KMS-11 (cell line): Measurements from ENCODE around the gene APIP.

Experiments
- H2AFZ ChIP-seq: fragments of 200-600 bp; sonication (generic); 2 replicates; pipeline ENCODE4 v1.6.1; 2016; ENCODE audit warnings: antibody characterized with exemption, mixed run types, low read depth
- H3K27ac ChIP-seq: fragments of 200-600 bp; sonication (generic); 2 replicates; pipeline ENCODE4 v1.6.1; 2016; ENCODE audit warnings: mild to moderate bottlenecking, mixed run types
- H3K27me3 ChIP-seq: fragments of 200-600 bp; sonication (generic); 2 replicates; pipeline ENCODE4 v1.6.1; 2017; ENCODE audit warnings: mild to moderate bottlenecking, low read depth, mixed run types, moderate library complexity; ENCODE audit not compliant: insufficient read depth
- H3K36me3 ChIP-seq: fragments of 200-600 bp; sonication (generic); 2 replicates; pipeline ENCODE4 v1.6.1; 2017; ENCODE audit warnings: mild to moderate bottlenecking, mixed run types; ENCODE audit not compliant: insufficient read depth
- H3K4me1 ChIP-seq: fragments of 200-600 bp; sonication (generic); 2 replicates; pipeline ENCODE4 v1.6.1; 2016; ENCODE audit warnings: mild to moderate bottlenecking, low read depth, mixed run types; ENCODE audit not compliant: poor library complexity, severe bottlenecking
- H3K4me2 ChIP-seq: fragments of 200-600 bp; sonication (generic); 2 replicates; pipeline ENCODE4 v1.7.0; 2016; ENCODE audit warnings: mild to moderate bottlenecking, mixed run types
- H3K4me3 ChIP-seq: fragments of 200-600 bp; sonication (generic); IDR thresholded peaks from 2 replicates; pipeline ENCODE4 v1.6.1; 2017; ENCODE audit warnings: low read depth, low read length, mixed read lengths; ENCODE audit not compliant: insufficient read depth
- H3K79me2 ChIP-seq: fragments of 200-600 bp; sonication (generic); 2 replicates; pipeline ENCODE4 v1.6.1; 2016; ENCODE audit warnings: low read depth, mixed run types; ENCODE audit not compliant: insufficient read depth
- H3K9ac ChIP-seq: fragments of 200-600 bp; sonication (generic); 2 replicates; pipeline ENCODE4 v1.6.1; 2016; ENCODE audit warnings: mild to moderate bottlenecking, mixed run types
- H4K20me1 ChIP-seq: fragments of 200-600 bp; sonication (generic); 2 replicates; pipeline ENCODE4 v1.6.1; 2016; ENCODE audit warnings: mild to moderate bottlenecking, mixed run types; ENCODE audit not compliant: insufficient read depth
- CTCF ChIP-seq: fragments of 200-600 bp; sonication (generic); conservative IDR thresholded peaks from 2 replicates; pipeline ENCODE4 v1.6.1; 2017; ENCODE audit warnings: low read depth, mild to moderate bottlenecking, antibody characterized with exemption, low read length, moderate library complexity, mixed read lengths

Gene APIP

GRCh38 chr11:34881900-34882299 is 34.3 kb downstream of the APIP start:
- Histone ChIP-seq H3K4me3 (no peak overlapping the region), H3K9ac (no peak overlapping the region), H3K36me3 (no peaks in the 10 kb centered on the region), H3K4me2 (no peak overlapping the region), H3K4me1 (peaks cover 14% of the 10 kb centered on the region), H2AFZ (no peak overlapping the region), H4K20me1 (no peaks in the 10 kb centered on the region), H3K27ac (no peak overlapping the region), H3K79me2 (no peaks in the 10 kb centered on the region), H3K27me3 (no peaks in the 10 kb centered on the region)
- TF ChIP-seq CTCF: no peak

- H3K4me1 ChIP-seq: peaks cover 6% of the 10 kb centered on the region
- no peak overlapping the region for H2AFZ ChIP-seq
- H3K36me3 ChIP-seq: no peaks in the 10 kb centered on the region
- no peak overlapping the region for H3K4me3 ChIP-seq
- H3K27ac ChIP-seq: no peak overlapping the region
- H3K27me3 ChIP-seq: no peaks in the 10 kb centered on the region
- H4K20me1 ChIP-seq: no peaks in the 10 kb centered on the region
- TF ChIP-seq CTCF: no peak
- H3K4me2 ChIP-seq: no peak overlapping the region
- no peak overlapping the region for H3K9ac ChIP-seq
- no peaks in the 10 kb centered on the region for H3K79me2 ChIP-seq
Measured at GRCh38 chr11:34877375-34877975, 38.7 kb downstream of the APIP start.

GRCh38 chr11:34874202-34874601 is 42.0 kb downstream of the APIP start:
- TF ChIP-seq CTCF: no peak
- H3K27ac ChIP-seq: no peak overlapping the region
- no peak overlapping the region for H3K4me3 ChIP-seq
- H4K20me1 ChIP-seq: no peaks in the 10 kb centered on the region
- no peaks in the 10 kb centered on the region for H3K36me3 ChIP-seq
- no peak overlapping the region for H3K4me2 ChIP-seq
- H3K79me2 ChIP-seq: no peaks in the 10 kb centered on the region
- no peak overlapping the region for H3K9ac ChIP-seq
- H3K4me1 ChIP-seq: peaks cover 10% of the 10 kb centered on the region
- H3K27me3 ChIP-seq: no peaks in the 10 kb centered on the region
- H2AFZ ChIP-seq: no peak overlapping the region

GRCh38 chr11:34870548-34871196 is 45.5 kb downstream of the APIP start:
- Histone ChIP-seq H3K27me3 (no peaks in the 10 kb centered on the region), H3K4me1 (peaks cover 11% of the 10 kb centered on the region), H3K79me2 (no peaks in the 10 kb centered on the region), H3K9ac (no peak overlapping the region), H2AFZ (no peak overlapping the region), H3K27ac (no peak overlapping the region), H3K36me3 (no peaks in the 10 kb centered on the region), H3K4me3 (no peak overlapping the region), H4K20me1 (no peaks in the 10 kb centered on the region), H3K4me2 (no peak overlapping the region)
- TF ChIP-seq CTCF: no peak
